CD4-positive, alpha-beta memory T cell (primary cell): ENCODE data around the gene AKAP17A. TPM values are rescaled to one million over a fixed set of nuclear protein-coding genes. Genes with fewer than 3 reads are reported as not detected.

Experiments used
- CTCF ChIA-PET: fragments of 350-600 bp; sonication (Branson Sonifier 250); formaldehyde crosslinking; loops from one replicate; lab custom pipeline; 2021; ENCODE audit warnings: inconsistent platforms; ENCODE audit not compliant: partially characterized antibody; lab: Charles Lee
- POLR2A ChIA-PET: fragments of 350-600 bp; sonication (Branson Sonifier 250); formaldehyde crosslinking; loops from one replicate; lab custom pipeline; 2021; ENCODE audit not compliant: partially characterized antibody; lab: Charles Lee
- DNase-seq, 5 donors: peaks; one replicate each; pipeline versions ENCODE4 v3.0.0 to v3.0.0-alpha.2; 2020 to 2022; ENCODE audit warnings: mixed read lengths in 1 of 5
- H3K27ac ChIP-seq: one replicate; pipeline ENCODE4 v1.7.0; 2013; ENCODE audit warnings: low read depth, low read length
- H3K27me3 ChIP-seq: 2 replicates; pipeline ENCODE4 v1.7.0; 2013; ENCODE audit warnings: mild to moderate bottlenecking, low read length, moderate library complexity; ENCODE audit not compliant: insufficient read depth
- H3K36me3 ChIP-seq: 2 replicates; pipeline ENCODE4 v1.7.0; 2013; ENCODE audit warnings: mild to moderate bottlenecking, low read length, moderate library complexity; ENCODE audit not compliant: insufficient read depth
- H3K4me1 ChIP-seq: 2 replicates; pipeline ENCODE4 v1.7.0; 2013; ENCODE audit warnings: mild to moderate bottlenecking, low read length, moderate library complexity; ENCODE audit not compliant: insufficient read depth
- H3K4me3 ChIP-seq, 2 donors: one replicate each; pipeline ENCODE4 v1.7.0; 2013; ENCODE audit warnings: low read length in 2 of 2, mild to moderate bottlenecking in 1 of 2
- H3K9me3 ChIP-seq, 2 donors: one replicate each; pipeline ENCODE4 v1.7.0; 2013; ENCODE audit warnings: low read length in 2 of 2, control low read depth in 1 of 2; ENCODE audit not compliant: control insufficient read depth in 1 of 2
- H3K27ac Mint-ChIP-seq, 7 donors: one replicate each; pipeline ENCODE4 v1.8.0; 2020 to 2021; ENCODE audit warnings: mixed read lengths in 7 of 7, mild to moderate bottlenecking in 6 of 7, inconsistent platforms in 3 of 7, moderate library complexity in 3 of 7
- H3K27me3 Mint-ChIP-seq, 2 donors: one replicate each; pipeline ENCODE4 v1.8.0; 2020 to 2021; ENCODE audit warnings: mixed read lengths in 2 of 2
- H3K36me3 Mint-ChIP-seq, 2 donors: one replicate each; pipeline ENCODE4 v1.8.0; 2020 to 2021; ENCODE audit warnings: mixed read lengths in 2 of 2, inconsistent platforms in 1 of 2, mild to moderate bottlenecking in 1 of 2
- H3K4me1 Mint-ChIP-seq, 4 donors: one replicate each; pipeline ENCODE4 v1.8.0; 2020 to 2021; ENCODE audit warnings: mixed read lengths in 4 of 4, mild to moderate bottlenecking in 1 of 4
- H3K4me3 Mint-ChIP-seq, 8 donors: one replicate each; pipeline ENCODE4 v1.8.0; 2020 to 2021; ENCODE audit warnings: mixed read lengths in 8 of 8, mild to moderate bottlenecking in 7 of 8, moderate library complexity in 6 of 8, inconsistent platforms in 3 of 8
- H3K9me3 Mint-ChIP-seq, 8 donors: one replicate each; pipeline ENCODE4 v1.8.0; 2020 to 2021; ENCODE audit warnings: mixed read lengths in 8 of 8, mild to moderate bottlenecking in 5 of 8, inconsistent platforms in 3 of 8, moderate library complexity in 1 of 8
- intact Hi-C: fragments of 100-400 bp; cut with micrococcal nuclease; formaldehyde crosslinking; loops from one replicate; pipeline ENCODE4 v1.15.1; 2023
- polyA plus RNA-seq, 2 donors: library from polyadenylated mRNA; unstranded; fragments of 300-500 nt; fragmentation: Illumina TruSeq; gene quantifications; one replicate each; pipeline ENCODE4 v1.2.3, GENCODE V29; 2021
- total RNA-seq, 2 experiments: library from RNA; stranded (reverse); gene quantifications; one replicate each; pipeline ENCODE4 v1.2.3, GENCODE V29; 2021

AKAP17A gene
- total and polyA plus RNA-seq, 4 experiments from 2014 or later, result 12.7 to 150 (median 95.2) TPM

DNA sequence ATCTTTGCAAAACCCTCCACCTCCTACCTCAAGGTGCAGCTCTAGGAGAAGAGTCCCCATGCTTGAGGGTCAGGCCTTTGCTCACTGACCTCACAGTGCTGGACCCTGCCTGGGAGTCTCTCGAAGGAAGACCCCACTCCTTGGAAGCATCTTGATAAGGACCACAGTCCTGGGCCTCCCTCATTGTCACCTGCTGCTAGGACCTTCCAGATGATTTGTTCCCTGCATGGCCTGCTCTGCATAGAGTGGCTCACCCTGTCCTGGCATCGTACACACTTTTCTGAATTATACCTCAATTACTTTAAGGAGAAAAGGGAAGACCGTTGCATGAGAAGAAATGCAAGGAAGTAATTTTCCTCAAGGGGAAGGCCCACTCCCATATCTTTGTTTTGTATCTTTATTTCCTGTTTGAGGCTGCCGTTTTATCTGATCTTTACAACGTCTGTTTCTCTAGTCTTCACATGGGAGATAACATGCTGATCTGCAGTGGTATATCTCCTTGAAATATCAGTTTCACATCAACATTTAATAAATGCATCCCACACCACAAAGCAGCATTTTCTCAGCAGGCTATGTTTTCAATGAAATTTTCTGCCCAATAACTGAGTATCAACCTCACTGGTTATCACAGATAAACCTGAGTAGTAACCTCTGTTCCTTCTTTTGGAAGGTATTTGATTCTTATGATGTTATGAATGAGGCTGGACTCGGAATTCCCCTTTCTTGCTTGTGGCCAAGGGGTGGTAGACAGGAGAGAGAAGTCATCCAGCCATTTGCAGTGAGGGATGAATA is 15.0 kb upstream of the AKAP17A start:
- H3K4me3 Mint-ChIP-seq, result no peak overlapping the region
- Histone ChIP-seq H3K4me1 (peaks cover 69% of the 10 kb centered on the region), H3K27ac (peak overlapping the region; percentile 28), H3K27me3 (no peaks in the 10 kb centered on the region), H3K4me3 (no peak overlapping the region), H3K9me3 (no peaks in the 10 kb centered on the region), H3K36me3 (no peaks in the 10 kb centered on the region)
- H3K27me3 Mint-ChIP-seq, result no peaks in the 10 kb centered on the region
- H3K36me3 Mint-ChIP-seq, result no peaks in the 10 kb centered on the region
- intact Hi-C loops, result no loop called here
- peak; percentile 29 to 63 (median 49) for DNase-seq
- peaks cover 8 to 21% (median 10%) of the 10 kb centered on the region in 4 donors for H3K4me1 Mint-ChIP-seq
- no peaks in the 10 kb centered on the region for H3K9me3 Mint-ChIP-seq
- no peak overlapping the region for H3K27ac Mint-ChIP-seq
- ChIA-PET CTCF (no interaction called here), POLR2A (no interaction called here)

DNA sequence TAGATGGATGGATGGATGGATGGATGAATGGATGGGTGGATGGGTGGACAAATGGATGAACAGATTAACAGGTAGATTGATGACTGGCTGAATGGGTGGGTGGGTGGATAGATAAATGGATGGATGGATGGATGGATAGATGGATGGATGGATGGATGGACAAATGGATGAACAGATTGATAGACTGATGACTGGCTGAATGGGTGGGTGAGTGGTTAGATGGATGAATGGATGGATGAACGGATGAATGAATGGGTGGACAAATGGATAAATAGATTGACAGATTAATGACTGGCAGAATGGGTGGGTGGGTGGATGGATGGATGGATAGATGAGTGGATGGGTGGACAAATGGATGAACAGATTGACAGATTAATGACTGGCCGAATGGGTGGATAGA is 13.6 kb upstream of the AKAP17A start:
- H3K27ac ChIP-seq, result no peak overlapping the region
- no peaks in the 10 kb centered on the region for H3K36me3 ChIP-seq
- no peak overlapping the region for H3K4me3 ChIP-seq
- H3K27me3 ChIP-seq, result no peaks in the 10 kb centered on the region
- Mint-ChIP-seq H3K27me3 (no peaks in the 10 kb centered on the region), H3K9me3 (no peaks in the 10 kb centered on the region), H3K4me3 (no peak overlapping the region), H3K36me3 (no peaks in the 10 kb centered on the region), H3K27ac (no peak overlapping the region), H3K4me1 (peaks cover 7 to 13% (median 10%) of the 10 kb centered on the region in 4 donors)
- intact Hi-C loops, result no loop called here
- DNase-seq, result no peak
- H3K4me1 ChIP-seq, result peaks cover 67% of the 10 kb centered on the region
- ChIA-PET POLR2A (no interaction called here), CTCF (no interaction called here)
- no peaks in the 10 kb centered on the region for H3K9me3 ChIP-seq

DNA sequence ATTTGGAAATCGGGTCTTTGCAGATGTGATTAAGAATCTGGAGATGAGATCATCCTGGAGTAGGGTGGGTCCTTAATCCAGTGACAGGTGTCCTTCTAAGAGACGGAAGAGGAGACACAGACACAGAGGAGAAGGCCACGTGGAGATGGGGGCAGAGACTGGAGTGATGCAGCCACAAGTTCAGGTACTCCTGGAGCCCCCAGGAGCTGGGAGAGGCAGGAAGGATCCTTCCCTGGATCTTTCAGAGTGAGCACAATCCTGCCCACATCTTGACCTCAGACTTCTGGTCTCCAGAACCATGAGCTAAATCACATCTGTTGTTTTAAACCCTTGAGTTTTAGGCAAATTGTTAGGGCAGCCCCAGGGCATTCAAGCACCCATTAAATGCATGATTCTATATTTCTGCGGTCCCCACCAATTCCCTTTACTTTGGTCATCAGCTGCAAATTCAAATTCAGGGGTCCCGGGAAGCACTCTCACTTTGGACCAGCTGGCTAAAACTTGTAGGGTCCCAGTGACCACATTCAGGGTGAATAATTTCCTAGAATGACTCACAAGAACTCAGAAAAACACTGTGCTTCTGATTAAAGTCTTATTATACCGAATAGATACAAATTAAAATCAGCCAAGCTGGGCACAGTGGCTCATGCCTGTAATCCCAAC is 12.8 kb upstream of the AKAP17A start:
- ChIA-PET POLR2A (no interaction called here), CTCF (no interaction called here)
- H3K27ac ChIP-seq, result no peak overlapping the region
- intact Hi-C loops, result no loop called here
- Mint-ChIP-seq H3K4me3 (peak overlapping the region in 1 of 8 donors; percentile 46), H3K27me3 (no peaks in the 10 kb centered on the region), H3K27ac (peak overlapping the region in 4 of 7 donors; percentile 1 to 67 (median 28)), H3K36me3 (no peaks in the 10 kb centered on the region), H3K9me3 (no peaks in the 10 kb centered on the region), H3K4me1 (peaks cover 11 to 19% (median 15%) of the 10 kb centered on the region in 4 donors)
- no peak overlapping the region for H3K4me3 ChIP-seq
- H3K9me3 ChIP-seq, result no peaks in the 10 kb centered on the region
- no peaks in the 10 kb centered on the region for H3K36me3 ChIP-seq
- H3K27me3 ChIP-seq, result no peaks in the 10 kb centered on the region
- H3K4me1 ChIP-seq, result peaks cover 73% of the 10 kb centered on the region
- no peak for DNase-seq

DNA sequence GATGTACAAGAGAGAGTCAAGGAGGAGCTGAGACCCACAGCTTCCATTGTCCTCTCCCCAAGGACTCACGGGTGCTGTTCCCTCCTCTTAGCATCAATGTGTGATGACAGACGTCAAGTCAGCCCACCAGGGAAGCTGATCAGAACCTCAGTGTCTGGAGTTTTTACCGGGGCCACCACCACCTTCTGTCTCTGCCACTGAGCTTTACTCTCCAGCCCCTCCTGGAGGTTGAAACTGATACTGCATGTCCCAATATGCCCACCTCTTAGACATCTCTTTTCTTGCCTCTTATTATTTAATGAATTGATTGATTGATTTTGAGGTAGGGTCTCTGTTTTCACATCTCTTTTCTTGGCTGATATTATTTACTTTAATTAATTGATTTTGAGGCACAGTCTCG is 10.3 kb upstream of the AKAP17A start:
- POLR2A ChIA-PET, result no interaction called here
- CTCF ChIA-PET, result no interaction called here
- H3K36me3 ChIP-seq, result no peaks in the 10 kb centered on the region
- no peak overlapping the region for H3K4me3 ChIP-seq
- H3K27ac ChIP-seq, result no peak overlapping the region
- intact Hi-C loops, result loop anchor here (1.0 to 5.0 kb wide), 7 partner anchors 26 to 335 kb away; partner anchors contain the start of gene P2RY8
- no peaks in the 10 kb centered on the region for H3K9me3 ChIP-seq
- Mint-ChIP-seq H3K36me3 (no peaks in the 10 kb centered on the region), H3K27ac (peak overlapping the region; percentile 17 to 87 (median 70)), H3K27me3 (no peaks in the 10 kb centered on the region), H3K4me3 (peak overlapping the region in 6 of 8 donors; percentile 25 to 71 (median 58)), H3K4me1 (peaks cover 11 to 22% (median 16%) of the 10 kb centered on the region in 4 donors), H3K9me3 (no peaks in the 10 kb centered on the region)
- no peaks in the 10 kb centered on the region for H3K27me3 ChIP-seq
- peaks cover 58% of the 10 kb centered on the region for H3K4me1 ChIP-seq
- DNase-seq, result peak; percentile 70 to 78 (median 75)

DNA sequence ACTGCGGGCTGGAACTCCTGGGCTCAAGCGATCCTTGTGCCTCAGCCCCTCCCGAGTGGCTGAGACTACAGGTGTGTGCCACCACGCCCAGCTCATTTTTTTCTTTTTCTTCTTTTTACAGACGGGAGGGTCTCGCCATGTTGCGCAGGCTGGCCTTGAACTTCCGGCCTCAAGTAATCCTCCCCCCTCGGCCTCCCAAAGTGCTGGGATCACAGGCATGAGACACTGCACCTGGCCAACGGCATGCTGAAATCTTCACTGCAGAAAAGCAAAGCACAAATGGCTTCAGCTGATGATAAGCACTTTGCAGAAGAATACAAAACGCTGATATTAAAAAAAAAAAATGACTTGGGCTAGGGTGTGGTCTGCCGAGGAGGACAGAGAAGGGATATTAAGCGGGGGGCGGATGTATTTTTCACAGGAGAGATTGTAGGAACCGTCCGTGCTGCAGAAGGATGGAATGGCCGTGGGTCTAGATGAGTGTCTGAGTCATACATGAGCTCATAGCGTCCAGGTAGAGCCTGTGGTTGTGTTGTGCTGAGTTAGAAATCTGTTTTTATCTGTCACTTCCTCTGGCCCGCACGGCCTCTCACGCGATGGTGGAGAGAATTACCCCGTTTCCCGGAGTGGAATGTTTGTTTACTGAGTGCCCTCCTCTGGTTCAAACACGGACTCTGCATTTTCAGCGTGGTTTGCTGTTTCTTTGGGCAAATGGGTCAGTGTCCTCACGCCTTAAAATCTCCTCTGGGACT is 8.5 kb upstream of the AKAP17A start:
- Histone ChIP-seq H3K9me3 (no peaks in the 10 kb centered on the region), H3K36me3 (no peaks in the 10 kb centered on the region), H3K4me1 (peaks cover 47% of the 10 kb centered on the region), H3K27ac (no peak overlapping the region), H3K27me3 (no peaks in the 10 kb centered on the region), H3K4me3 (no peak overlapping the region)
- H3K36me3 Mint-ChIP-seq, result no peaks in the 10 kb centered on the region
- ChIA-PET POLR2A (no interaction called here), CTCF (no interaction called here)
- DNase-seq, result peak; percentile 37 to 86 (median 43)
- H3K4me1 Mint-ChIP-seq, result peaks cover 14 to 30% (median 17%) of the 10 kb centered on the region in 4 donors
- peak overlapping the region; percentile 57 to 82 (median 68) for H3K4me3 Mint-ChIP-seq
- H3K9me3 Mint-ChIP-seq, result no peaks in the 10 kb centered on the region
- intact Hi-C loops, result loop anchor here (5.0 kb wide), 1 partner anchor 261 kb away; no protein-coding TSS in a partner anchor
- H3K27me3 Mint-ChIP-seq, result no peaks in the 10 kb centered on the region
- peak overlapping the region; percentile 79 to 96 (median 90) for H3K27ac Mint-ChIP-seq

DNA sequence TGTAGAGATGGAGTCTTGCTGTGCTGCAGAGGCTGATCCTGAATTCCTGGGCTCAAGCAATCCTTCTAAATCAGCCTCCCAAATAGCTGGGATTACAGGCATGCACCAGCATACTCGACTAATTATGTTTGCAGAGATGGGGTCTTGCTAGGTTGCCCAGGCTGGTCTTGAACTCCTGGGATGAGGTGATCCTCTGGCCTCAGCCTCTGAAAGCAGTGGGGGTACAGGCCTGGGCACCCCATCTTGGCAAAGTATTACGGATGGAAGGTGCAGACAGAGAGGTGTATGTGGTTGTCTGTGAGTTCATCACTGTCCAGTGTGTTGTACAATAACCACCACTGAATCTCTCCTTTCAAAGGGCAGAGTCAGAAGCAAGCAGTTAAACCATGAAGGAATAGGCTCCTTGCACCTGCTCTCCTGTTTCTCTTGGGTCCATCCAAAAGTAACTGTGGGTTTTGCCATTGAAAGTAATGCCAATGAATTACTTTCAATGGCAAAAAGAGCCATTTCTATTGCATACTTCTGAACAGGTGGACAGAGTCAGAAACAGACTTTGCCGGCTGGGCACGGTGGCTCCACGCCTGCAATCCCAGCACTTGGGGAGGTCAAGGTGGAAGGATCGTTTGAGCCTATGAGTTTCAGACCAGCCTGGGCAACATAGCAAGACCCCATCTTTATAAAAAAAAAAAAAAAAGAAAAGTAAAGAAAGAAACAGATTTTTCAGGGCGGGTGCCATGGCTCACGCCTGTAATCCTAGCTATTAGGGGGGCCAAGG is 7.0 kb upstream of the AKAP17A start:
- H3K4me1 ChIP-seq, result peaks cover 32% of the 10 kb centered on the region
- H3K4me3 ChIP-seq, result no peak overlapping the region
- intact Hi-C loops, result loop anchor here (5.0 kb wide), 1 partner anchor 262 kb away; no protein-coding TSS in a partner anchor
- H3K36me3 ChIP-seq, result no peaks in the 10 kb centered on the region
- H3K27ac ChIP-seq, result no peak overlapping the region
- Mint-ChIP-seq H3K36me3 (no peaks in the 10 kb centered on the region), H3K4me3 (no peak overlapping the region), H3K4me1 (peaks cover 11 to 31% (median 17%) of the 10 kb centered on the region in 4 donors), H3K27me3 (no peaks in the 10 kb centered on the region), H3K27ac (peak overlapping the region in 2 of 7 donors; percentile 48 to 84), H3K9me3 (no peaks in the 10 kb centered on the region)
- DNase-seq, result no peak
- POLR2A ChIA-PET, result no interaction called here
- H3K27me3 ChIP-seq, result no peaks in the 10 kb centered on the region
- no peaks in the 10 kb centered on the region for H3K9me3 ChIP-seq
- CTCF ChIA-PET, result no interaction called here
